Stimulated activated CD4-positive, alpha-beta T cell treated with anti-CD3 and anti-CD28 coated beads, Interleukin-12 subunit alpha, Interleukin-12 subunit beta, amount 100 ng/mL, for 48 hours (primary cell): ENCODE results near the gene HMX1.

Experiments used
- DNase-seq, 3 donors: peaks; one replicate each; pipeline ENCODE4 v3.0.0-alpha.2; 2020; ENCODE audit warnings: low read depth in 2 of 3, low spot score in 1 of 3

The HMX1 gene

DNA sequence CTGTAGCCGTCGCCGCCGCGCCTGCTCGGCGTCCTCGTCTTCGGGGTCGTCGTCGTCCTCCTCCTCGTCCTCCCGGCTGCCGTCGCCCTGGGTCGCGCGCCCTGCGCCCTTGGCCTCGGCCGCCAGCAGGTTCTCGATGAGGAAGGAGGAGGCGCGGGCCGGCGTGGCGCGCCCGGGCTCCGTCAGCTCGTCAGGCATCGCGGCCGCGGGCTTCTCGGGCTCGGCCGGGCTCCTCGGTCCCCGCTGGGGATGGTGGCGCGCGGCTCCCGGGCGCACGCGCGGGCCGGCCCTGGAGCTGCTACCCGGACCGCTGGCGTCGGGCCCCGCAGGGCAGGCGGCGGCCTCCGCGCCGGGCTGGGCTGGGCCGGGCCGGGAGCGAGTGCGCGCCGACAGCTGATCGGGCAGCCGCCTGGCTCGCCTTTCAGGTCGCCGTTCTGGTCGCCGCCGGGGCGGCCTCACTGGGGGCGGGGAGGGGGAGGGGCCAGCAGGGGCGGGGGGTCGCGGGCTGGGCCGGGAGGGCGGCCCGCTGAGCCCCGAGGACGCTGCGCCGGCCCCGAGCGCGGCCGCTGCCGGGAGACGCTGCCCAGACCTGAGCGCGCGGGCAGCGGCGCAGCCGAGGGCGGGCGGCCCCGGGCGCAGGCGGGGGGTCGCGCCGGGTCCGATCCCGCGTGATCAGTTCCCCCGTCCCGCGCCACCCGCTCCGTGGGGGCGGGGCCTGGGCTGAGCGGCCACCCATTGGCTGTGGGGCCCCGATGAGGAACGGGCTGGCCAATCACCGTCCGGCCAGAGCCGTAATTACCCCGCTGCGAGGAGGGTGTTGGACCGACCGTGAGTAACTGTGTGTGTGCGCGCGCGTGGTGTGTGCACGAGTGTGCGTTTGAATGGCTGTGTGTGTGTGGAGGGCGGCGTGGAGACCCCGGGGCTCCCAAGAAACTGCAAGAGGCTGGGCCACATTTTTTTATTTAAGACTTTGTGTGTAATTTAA lies at the start of gene HMX1:
HMX1 (minus strand) TSS at position 423 of the 985 bp plus-strand sequence; CDS start at position 198, 225 bp downstream.
- no peak for DNase-seq

DNA sequence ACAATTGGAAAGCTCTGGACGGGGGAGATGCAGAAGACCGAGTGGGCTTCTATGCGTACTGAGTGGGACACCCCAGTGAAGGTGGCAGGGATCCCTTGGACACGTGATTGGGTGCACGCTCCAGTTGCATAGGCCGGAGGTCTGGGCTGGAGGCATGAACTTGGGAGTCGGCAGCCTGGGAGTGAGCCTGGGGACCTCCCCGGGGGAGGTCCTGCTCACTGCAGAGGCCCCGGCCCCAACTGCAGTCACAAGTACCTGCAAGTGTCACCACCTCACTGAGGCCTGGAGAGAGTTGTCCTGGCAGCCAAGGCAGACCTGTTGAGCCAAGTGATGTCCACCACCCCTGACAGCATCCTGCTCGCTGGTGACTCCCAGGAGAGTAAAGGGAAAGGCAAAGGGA lies 49.3 kb upstream of the HMX1 start:
- DNase-seq, result no peak

DNA sequence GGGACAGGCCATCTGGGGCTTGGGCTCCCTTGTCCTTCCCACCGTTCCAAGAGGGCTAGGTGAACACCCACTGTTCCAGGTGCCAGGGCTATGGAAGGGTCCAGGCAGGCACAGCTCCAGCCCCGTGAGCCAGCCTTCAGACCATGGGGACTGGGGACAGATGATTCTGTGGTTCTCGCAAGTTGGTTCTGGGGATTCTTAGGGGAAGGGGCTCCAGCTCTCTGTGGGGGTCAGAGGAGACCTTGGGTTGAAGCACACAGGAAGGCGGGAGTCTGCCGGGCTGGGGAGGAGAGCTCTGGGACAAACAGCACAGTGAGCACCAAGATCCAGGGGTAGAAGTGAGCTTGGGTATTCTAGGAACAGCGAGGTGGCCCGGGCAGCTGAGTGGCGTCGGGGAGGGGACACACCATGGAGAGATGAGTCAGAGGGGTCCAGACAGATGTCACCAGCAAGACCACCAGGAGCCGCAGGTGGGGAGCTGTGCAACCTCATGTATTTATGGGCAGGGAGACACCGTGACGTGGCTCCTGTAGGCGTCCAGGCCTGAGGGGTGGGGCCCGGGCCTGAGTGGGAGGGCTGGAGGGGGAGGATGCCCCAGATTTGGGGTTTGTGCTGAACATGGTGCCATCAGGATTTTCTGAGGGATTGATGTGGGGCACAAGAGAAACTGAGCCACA lies 48.8 kb upstream of the HMX1 start:
- DNase-seq, result no peak

DNA sequence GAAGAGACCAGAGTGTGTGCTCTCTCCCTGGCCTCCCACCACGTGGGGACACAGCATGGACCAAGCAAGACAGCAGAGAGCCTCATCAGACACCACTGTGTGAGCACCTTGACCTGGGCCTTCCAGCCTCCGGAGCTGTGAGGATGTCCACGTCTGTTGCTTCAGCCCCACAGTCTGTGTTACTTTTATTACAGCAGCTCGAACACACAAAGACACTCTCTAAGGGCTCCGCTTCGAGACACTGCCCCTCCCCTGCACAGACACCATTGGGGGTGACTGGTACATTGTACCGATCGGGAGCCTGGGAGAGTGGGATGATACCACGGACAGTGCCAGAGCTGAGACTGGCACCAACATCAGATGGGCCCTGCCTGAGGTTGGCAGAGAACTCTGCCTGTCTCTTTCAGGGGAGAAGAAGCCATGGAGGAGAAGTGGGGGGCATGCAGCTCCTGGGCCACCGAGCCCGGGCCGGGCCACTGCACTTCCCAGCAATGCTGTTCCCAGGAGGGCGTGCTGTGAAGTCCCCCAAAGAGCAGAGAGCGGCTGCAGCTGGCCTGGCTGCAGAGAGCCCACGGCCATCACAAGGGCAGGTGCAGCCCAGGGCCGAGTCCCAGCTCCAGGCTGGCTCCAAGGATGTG lies 48.1 kb upstream of the HMX1 start:
- no peak for DNase-seq

DNA sequence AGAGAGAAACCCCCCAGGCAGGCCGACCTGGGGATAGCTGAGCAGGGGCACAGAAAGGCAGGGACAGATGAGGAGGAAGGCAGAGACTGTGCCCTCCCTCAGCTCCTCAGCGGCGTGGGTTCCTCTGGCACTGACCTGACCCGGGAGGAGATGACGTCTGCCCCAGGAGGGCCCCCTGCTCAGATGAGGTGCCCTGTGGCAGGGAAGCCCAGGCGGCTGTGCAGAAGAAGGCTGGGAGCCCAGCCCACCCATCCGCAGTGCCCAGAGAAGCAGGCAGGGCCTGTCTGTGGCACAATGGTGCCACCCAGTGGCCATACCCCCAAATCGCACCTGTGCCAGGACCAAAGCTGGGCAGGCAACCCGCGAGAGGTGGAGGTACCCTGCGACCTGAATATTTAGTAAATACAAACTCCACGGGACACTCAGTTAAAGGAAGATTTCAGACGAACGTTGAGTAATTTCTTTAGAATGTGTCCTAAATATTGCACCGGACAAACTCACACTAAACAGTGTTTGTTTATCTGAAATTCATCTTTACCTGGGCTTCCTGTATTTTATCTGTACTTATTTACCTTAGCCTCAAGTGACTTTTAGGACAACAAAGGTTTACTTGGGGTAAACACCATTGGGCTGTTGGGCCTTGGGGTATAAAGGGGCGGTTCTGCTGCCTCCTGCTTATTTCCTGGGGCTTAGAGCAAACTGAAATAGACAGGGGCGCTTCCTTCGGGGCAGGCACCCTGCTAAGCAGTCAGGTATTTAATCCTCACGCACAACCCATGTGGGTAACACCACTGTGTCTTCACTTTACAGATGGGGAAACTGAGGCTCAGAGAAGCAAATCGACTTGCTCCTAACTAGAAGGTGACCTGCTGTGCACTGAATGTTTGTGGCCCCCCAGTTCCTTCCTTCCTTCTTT lies 46.5 kb upstream of the HMX1 start:
- peak; percentile 54 to 64 (median 59) for DNase-seq

DNA sequence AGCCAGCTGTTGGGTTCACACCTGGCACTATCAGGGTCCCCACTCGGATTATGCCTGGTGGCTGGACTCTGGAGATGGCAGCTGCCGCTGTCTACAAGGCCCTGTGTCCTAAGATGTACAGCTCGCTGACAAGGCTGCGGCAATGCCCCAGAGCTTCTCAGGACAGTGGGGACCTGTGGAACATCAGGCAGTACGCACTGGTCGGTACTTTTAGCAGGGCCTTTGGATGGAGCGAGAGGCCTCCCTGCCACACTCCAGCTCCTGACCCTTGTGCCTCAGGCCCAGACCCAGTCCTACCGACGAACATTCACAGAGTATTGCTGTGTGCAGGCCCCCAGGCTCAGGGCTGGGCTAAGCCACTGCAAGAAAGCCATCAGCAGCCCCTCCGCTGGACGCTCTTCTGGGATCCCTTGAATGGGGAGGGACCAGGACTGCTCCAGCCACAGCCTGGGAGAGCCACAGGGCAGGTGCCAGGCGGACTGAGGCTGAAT lies 45.7 kb upstream of the HMX1 start:
- DNase-seq, result no peak

DNA sequence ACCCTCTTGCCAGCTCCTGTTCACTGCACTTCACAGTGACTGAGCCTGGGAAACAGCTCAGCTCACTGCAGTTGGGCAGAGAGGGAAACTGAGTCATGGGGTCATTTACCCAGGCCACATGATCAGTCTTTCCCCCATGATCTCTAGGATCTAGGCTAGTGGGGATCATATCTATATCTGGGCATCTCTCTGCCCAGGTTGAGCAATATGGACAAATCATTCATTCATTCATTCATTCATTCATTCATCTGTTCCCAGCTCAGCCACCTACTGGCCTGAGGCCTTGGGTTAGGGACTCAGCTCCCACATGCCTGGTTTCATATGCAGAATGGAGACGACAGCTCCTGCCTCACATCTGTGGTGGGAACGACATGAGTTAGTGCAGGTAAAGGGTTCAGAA lies 45.3 kb upstream of the HMX1 start:
- DNase-seq, result no peak

DNA sequence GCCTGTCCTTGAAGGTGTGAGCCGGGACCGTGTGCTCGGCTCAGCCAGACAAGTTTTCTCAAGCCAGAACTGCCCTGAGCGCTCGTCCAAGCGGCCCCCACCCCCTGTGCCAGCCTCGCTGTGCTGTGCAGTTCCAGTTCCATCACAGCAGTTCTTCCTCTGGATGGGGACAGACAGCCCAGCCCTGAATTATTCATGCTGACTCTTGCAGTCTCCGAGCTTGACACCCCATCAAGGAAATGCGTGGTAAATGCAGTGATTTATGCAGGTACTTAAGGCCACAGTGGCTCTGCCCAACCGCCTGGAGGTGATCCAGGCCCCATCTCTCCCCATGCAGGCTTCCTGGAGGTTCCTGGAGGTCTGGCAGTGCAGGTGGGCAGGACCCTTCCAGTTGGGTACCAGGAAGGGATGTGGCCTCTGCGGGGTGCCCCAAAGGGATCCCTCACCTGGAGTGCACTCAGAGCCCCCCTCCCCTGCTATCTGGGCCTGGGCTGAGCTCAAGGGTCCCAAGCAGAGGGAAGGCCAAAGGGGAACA lies 44.8 kb upstream of the HMX1 start:
- no peak for DNase-seq

DNA sequence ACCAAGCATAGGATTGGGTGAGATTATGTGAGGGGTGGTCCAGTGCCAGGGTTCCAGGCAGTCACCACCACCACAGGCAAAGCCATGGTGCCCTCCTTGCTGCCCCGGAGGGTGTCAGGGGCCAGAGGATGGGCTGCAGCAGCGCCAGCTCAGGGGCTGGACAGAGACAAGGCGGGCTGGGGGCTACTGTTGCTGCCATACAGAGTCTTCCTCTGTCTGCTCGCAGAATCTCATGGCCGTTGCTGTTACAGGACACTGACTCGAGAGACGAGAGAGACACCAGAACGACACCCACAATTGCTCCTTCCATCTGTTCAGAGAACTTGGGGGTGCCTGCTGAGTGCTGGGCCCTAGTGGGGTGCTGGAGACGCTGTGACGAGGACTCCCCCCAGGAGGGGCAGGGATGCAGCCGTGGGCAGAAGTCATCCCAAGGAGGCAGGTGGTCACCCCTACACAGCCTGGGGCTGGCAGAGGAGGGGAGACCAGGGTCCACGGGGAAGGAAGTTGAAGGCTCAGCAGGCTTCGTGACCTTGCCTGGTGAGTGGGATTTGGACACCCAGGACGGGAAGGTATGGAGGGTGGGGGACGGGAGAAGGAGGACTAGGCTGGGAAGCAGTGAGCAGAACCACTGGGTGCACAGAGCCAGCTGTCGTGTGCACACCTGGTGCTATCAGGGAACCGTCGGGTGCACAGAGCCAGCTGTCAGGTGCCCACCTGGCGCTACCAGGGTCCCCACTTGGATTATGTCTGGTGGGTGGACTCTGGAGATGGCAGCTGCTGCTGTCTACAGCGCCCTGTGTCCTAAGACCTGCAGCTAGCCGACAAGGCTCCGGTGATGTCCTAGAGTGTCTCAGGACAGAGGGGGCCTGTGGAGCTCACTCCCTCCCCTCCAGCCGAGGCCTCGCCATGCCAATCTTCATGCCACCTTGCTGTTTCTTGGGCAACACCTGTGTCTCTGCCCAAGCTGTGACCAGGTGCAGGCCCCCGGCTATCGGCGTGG lies 43.9 kb upstream of the HMX1 start:
- no peak for DNase-seq

DNA sequence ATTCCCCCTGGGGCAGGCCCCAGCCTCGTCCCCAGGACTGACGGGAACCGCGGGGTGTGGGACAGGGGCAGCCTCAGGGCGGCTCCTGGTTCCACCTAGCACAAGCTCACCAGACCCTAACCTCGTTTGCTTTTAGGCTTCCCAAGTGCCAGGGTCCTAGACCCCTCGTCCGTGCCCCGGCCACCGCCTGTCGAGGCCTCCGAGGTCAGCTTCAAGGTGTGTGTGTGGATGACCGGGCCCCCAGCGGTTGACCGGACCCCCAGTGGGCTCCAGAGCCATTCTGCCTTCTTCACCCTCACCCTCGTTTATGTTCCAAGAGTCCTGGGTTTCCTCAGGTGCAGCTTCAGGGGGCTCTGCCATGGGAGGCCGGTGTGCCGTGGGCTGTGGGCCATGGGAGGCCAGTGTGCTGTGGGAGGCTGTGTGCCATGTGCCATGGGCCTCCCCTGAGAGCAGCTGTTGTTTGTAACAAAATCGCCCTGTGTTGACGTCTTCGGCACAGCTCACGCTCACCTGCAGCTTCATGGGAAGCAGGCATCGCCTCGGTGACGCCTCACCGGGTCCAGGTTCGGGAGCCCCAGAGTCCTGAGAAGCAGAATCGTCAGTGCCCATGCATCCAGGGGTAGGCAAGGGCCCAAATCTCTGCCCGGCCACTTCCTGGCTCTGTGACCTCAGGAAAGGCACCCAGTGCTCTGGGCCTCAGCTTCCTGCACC lies 43.0 kb upstream of the HMX1 start:
- no peak for DNase-seq

DNA sequence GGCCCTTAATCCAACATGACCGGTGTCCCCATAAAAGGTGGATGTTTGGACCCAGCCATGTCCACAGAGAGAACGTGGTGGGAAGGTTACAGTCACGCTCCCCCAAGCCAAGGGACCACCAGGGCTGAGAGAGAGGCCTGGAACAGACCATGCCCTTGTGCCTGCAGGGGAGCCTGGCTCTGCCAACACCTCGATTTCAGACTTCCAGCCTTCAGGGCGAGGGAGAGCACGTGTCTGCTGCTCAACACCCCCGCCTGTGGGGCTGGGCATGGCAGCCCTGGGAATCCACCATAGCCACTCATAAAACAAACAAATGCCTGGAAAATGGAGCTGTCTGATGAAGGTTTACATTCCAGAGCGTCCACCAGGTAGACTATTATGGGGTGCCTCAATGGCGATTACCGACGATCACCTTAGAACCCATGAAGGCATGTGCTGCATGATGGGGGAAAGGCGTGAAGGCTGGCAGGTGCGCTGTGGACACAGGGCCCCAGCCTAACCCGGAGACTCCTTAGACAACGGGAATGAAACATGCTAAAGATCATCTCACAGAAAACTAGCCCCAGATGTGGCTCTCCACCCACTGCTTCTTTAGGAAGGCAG lies 42.3 kb upstream of the HMX1 start:
- DNase-seq, result no peak

DNA sequence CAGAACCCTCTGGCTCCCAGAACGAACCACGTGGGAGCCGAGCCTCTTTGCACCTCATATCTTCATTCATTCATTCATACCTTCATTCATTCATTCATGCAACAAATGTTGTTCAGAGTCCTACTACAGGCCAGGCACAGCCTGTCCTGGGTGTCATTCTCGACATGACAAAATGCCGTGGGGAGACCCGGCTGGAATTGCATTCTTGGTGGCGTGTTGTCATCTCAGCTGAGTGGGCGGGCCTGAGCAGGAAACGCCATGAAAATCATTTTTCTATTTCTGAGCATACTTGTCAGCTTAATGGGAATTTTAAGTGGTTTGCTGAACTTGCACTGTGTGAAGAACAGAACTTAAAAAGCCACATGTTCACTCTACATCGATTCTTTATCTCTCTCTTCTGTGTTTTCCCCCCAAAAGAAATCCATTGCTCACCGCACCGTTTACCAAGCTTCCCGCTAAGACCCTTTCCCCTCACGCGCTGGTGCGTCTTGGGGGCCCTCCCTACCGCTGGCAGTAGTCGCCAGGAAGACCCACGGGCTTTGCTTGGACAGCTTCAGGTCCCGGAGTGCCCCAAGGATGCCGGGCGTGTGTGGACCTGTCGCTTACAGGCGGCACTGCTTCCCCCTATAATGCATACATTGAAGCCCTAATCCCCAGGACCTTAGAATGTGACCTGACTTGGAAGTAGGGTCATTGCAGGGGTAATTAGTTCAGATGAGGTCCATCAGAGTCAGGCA lies 41.6 kb upstream of the HMX1 start:
- DNase-seq, result no peak

DNA sequence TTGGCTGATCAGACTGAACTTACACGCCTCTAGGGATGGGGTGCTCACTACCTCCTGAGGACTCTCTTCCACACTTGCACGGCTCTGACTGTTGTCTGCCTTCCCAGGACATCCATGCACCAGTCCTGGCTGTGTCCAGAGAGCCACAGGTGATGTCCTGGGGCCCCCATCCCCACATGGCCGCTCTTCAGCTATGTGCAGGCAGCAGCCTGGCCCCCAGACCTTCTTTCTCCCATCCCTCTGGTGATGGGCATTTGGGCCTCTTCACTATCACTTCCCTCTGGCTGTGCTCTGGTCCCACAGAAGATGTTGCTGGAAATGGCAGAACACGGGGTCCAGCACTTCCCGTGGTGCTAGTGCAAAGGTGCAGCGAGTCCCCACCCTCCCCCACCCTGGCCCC lies 40.9 kb upstream of the HMX1 start:
- DNase-seq, result no peak

DNA sequence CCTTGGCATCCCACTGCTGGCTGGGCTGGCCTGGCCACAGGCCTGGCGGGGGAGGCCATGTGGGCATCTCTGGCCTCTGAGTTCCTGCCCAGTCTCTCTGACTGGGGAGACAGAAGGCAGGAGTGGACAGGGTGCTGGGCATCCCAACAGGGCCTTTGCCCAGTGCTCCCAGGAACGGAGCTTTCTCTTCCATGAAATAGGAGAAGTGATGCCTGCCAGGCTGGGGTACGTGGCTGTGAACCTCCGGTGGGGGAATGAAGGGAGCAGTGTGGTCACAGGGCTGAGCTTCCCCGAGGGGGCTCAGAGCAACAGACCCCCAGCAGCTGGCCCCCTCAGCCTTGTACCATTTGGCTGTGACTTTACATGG lies 40.4 kb upstream of the HMX1 start:
- DNase-seq, result no peak

DNA sequence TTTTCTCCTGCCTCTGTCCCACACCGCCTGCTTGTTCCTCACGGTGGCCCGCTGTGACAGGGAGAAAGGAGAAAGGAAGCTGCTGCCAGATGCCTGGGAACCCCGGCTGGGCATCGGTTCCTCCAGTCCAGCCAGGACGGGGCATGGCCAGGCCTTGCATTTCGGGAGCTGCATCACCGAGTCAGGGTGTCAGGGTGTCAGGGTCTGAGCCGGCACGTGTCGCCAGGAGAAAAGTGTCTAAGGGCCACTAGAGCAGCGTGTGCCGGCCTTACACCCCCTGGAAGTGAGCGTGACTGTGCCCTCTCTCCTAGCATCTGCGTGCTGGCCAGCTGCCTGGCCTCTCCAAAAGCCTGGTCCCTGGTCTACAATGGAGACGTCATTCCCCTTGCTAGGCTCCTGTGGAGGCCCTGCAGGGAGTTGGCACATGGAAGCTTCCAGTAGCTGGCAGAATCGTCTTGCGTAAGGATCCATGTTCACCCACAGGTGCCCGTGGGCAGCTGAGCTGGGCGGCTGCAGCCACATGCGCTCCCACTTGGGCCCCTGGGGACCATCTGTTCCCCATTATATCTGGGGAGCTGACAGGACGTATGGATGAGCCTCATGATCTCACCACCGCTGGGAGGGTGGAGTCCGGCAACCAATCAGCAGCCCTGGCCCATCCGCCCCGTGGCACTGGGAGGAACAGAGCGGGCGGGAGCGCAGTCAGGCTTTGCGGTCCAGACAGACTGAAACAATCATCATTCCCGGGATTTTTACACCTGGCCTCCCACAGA lies 39.9 kb upstream of the HMX1 start:
- no peak for DNase-seq

DNA sequence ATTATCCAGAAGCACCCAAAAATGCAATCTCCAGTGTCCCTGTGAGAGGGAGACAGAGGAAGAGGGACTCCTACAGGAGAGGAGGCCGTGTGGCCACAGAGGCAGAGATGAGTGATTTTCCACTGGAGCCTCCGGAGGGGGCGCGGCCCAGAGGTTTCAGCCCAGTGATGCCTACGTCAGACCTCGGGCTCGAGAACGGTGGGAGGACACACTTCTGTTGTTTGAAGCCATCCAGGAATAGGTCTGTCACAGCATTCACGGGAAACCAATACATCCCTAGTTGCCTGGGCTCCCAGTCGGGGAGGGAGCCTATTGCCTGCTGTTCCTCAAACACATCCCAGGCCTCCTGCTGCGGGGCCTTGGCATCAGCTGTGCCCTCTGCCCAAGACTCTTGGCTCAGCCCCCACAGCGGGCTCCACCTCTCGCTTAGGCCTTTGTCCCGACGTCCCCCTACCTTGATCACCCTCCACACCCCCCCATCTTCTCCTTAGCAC lies 39.2 kb upstream of the HMX1 start:
- no peak for DNase-seq
